Natural killer cell (primary cell): Measurements from ENCODE around the gene ITFG1. TPM values are rescaled to one million over a fixed set of nuclear protein-coding genes. Genes with fewer than 3 reads are reported as not detected.
"Not testable (repeated sequence)": the region's sequence is repeated elsewhere in the genome, so short reads cannot be mapped to it uniquely, and the experiment has no call there.

Experiments used
- ATAC-seq, 3 donors: fragments of 150-1000 bp in 2 of 3; fragments of 200-7000 bp in 1 of 3; cut with Tn5 transposase; 1 replicate in 1 of 3; 2 replicates in 2 of 3; pipeline ENCODE4 v1.10.0; 2021; ENCODE audit warnings: mild to moderate bottlenecking in 2 of 3, moderate library complexity in 2 of 3
- DNase-seq, 2 donors: peaks; one replicate each; pipeline versions ENCODE4 v3.0.0 to v3.0.0-alpha.2; 2013 to 2021; ENCODE audit warnings: mixed read lengths in 1 of 2
- H3K27ac ChIP-seq: one replicate; pipeline ENCODE4 v1.5.1; 2013; ENCODE audit warnings: mild to moderate bottlenecking, low read length
- H3K27me3 ChIP-seq: one replicate; pipeline ENCODE4 v1.6.1; 2013; ENCODE audit warnings: low read length; ENCODE audit not compliant: control insufficient read depth, insufficient read depth
- H3K36me3 ChIP-seq: one replicate; pipeline ENCODE4 v1.6.1; 2013; ENCODE audit warnings: low read length; ENCODE audit not compliant: control insufficient read depth, insufficient read depth
- H3K4me1 ChIP-seq: one replicate; pipeline ENCODE4 v1.6.1; 2013; ENCODE audit warnings: low read length; ENCODE audit not compliant: control insufficient read depth, insufficient read depth
- H3K4me3 ChIP-seq: one replicate; pipeline ENCODE4 v1.5.1; 2013; ENCODE audit warnings: low read length
- H3K9me3 ChIP-seq: one replicate; pipeline ENCODE4 v1.6.1; 2013; ENCODE audit warnings: low read length; ENCODE audit not compliant: control insufficient read depth, insufficient read depth
- H3K27ac Mint-ChIP-seq, 2 donors: one replicate each; pipeline ENCODE4 v1.8.0; 2022; ENCODE audit warnings: mild to moderate bottlenecking in 2 of 2, mixed read lengths in 2 of 2, moderate library complexity in 1 of 2
- H3K27me3 Mint-ChIP-seq, 2 donors: one replicate each; pipeline ENCODE4 v1.8.0; 2022; ENCODE audit warnings: low read depth in 2 of 2, mixed read lengths in 2 of 2
- H3K36me3 Mint-ChIP-seq: one replicate; pipeline ENCODE4 v1.8.0; 2022; ENCODE audit warnings: mixed read lengths
- H3K4me1 Mint-ChIP-seq, 2 donors: one replicate each; pipeline ENCODE4 v1.8.0; 2022; ENCODE audit warnings: mixed read lengths in 2 of 2
- H3K4me3 Mint-ChIP-seq: one replicate; pipeline ENCODE4 v1.8.0; 2022; ENCODE audit warnings: mild to moderate bottlenecking, moderate library complexity, mixed read lengths
- H3K9me3 Mint-ChIP-seq, 2 donors: one replicate each; pipeline ENCODE4 v1.8.0; 2022; ENCODE audit warnings: mixed read lengths in 2 of 2
- CTCF ChIP-seq: fragments of 200-600 bp; IDR thresholded peaks from one replicate; pipeline ENCODE4 v1.8.0; 2022; ENCODE audit warnings: antibody characterized with exemption
- WGBS: methylation state at CpG from one replicate; pipeline ENCODE4 v1.1.7; 2013; ENCODE audit warnings: missing lambda C conversion rate; ENCODE audit not compliant: insufficient coverage; 5-methylcytosine and 5-hydroxymethylcytosine counted together
- intact Hi-C: fragments of 100-400 bp; cut with micrococcal nuclease; formaldehyde crosslinking; loops from one replicate; pipeline ENCODE4 v1.14.2; 2022
- total RNA-seq, 4 donors: library from RNA; stranded (reverse); fragments of 120-200 nt in 1 of 4; gene quantifications; one replicate each; pipeline versions ENCODE4 v1.2.3 to v1.2.4, GENCODE V29; 2013 to 2022

ITFG1 gene
- total RNA-seq, 3 donors from 2014 or later (not counting 1 experiment from before 2014, with no cell fraction given): 30.4 to 44.1 (median 38.2) TPM

GRCh38 chr16:47160422-47160821, 300.4 kb downstream of the ITFG1 start:
- no peak for TF ChIP-seq CTCF
- intact Hi-C loops: no loop called here

GRCh38 chr16:47158992-47159391, 301.9 kb downstream of the ITFG1 start:
- Mint-ChIP-seq H3K4me1 (no peaks in the 10 kb centered on the region), H3K4me3 (no peak overlapping the region), H3K27me3 (no peaks in the 10 kb centered on the region), H3K27ac (no peak overlapping the region), H3K36me3 (no peaks in the 10 kb centered on the region), H3K9me3 (no peaks in the 10 kb centered on the region)
- peaks cover 9% of the 10 kb centered on the region for H3K36me3 ChIP-seq
- no peak overlapping the region for H3K27ac ChIP-seq
- H3K27me3 ChIP-seq: no peaks in the 10 kb centered on the region
- TF ChIP-seq CTCF: no peak
- no peaks in the 10 kb centered on the region for H3K9me3 ChIP-seq
- ATAC-seq (no peak), DNase-seq (no peak)
- H3K4me1 ChIP-seq: no peaks in the 10 kb centered on the region
- intact Hi-C loops: no loop called here
- H3K4me3 ChIP-seq: no peak overlapping the region

More at GRCh38 chr16:47160422-47160821, 300.4 kb downstream of the ITFG1 start:
- DNase-seq (no peak), ATAC-seq (no peak)
- H3K4me3 Mint-ChIP-seq: no peak overlapping the region
- Histone ChIP-seq H3K4me1 (no peaks in the 10 kb centered on the region), H3K36me3 (peaks cover 9% of the 10 kb centered on the region), H3K27me3 (no peaks in the 10 kb centered on the region), H3K4me3 (no peak overlapping the region), H3K9me3 (no peaks in the 10 kb centered on the region), H3K27ac (no peak overlapping the region)
- H3K9me3 Mint-ChIP-seq: no peaks in the 10 kb centered on the region
- H3K27ac Mint-ChIP-seq: no peak overlapping the region
- WGBS: no CpG with 5 or more reads among the region's 3 CpGs
- H3K36me3 Mint-ChIP-seq: no peaks in the 10 kb centered on the region
- H3K27me3 Mint-ChIP-seq: no peaks in the 10 kb centered on the region
- H3K4me1 Mint-ChIP-seq: no peaks in the 10 kb centered on the region

- no peaks in the 10 kb centered on the region for H3K9me3 Mint-ChIP-seq
- H3K4me3 Mint-ChIP-seq: no peak overlapping the region
- DNase-seq (no peak), ATAC-seq (no peak)
- Histone ChIP-seq H3K27ac (no peak overlapping the region), H3K4me3 (no peak overlapping the region), H3K36me3 (peaks cover 25% of the 10 kb centered on the region), H3K4me1 (no peaks in the 10 kb centered on the region), H3K9me3 (no peaks in the 10 kb centered on the region), H3K27me3 (no peaks in the 10 kb centered on the region)
- 98% methylated on average over 3 of the region's 3 CpGs for WGBS
- no peaks in the 10 kb centered on the region for H3K27me3 Mint-ChIP-seq
- H3K36me3 Mint-ChIP-seq: peaks cover 8% of the 10 kb centered on the region
- H3K27ac Mint-ChIP-seq: no peak overlapping the region
- H3K4me1 Mint-ChIP-seq: no peaks in the 10 kb centered on the region
- TF ChIP-seq CTCF: no peak
- intact Hi-C loops: no loop called here
Observed at GRCh38 chr16:47156680-47157215, 304.1 kb downstream of the ITFG1 start.

- H3K4me1 ChIP-seq, DNase-seq, H3K27me3 ChIP-seq, H3K4me1 Mint-ChIP-seq, H3K36me3 Mint-ChIP-seq, H3K27ac Mint-ChIP-seq, H3K27me3 Mint-ChIP-seq, H3K4me3 Mint-ChIP-seq, intact Hi-C loops, H3K4me3 ChIP-seq, ATAC-seq, H3K27ac ChIP-seq, H3K9me3 Mint-ChIP-seq, H3K9me3 ChIP-seq: not testable (repeated sequence)
- H3K36me3 ChIP-seq: peaks cover 23% of the 10 kb centered on the region
- WGBS: 98% methylated on average over 9 of the region's 9 CpGs
Observed at GRCh38 chr16:47152501-47152900, 308.4 kb downstream of the ITFG1 start.
